Activated naive CD8-positive, alpha-beta T cell treated with anti-CD3 and anti-CD28 coated beads, Interleukin-2, amount 10 ng/mL, durations not matched to agents 7 days and 5 days (primary cell): Measurements from ENCODE around the gene TVP23B. TPM values are rescaled to one million over a fixed set of nuclear protein-coding genes. Genes with fewer than 3 reads are reported as not detected.
"Not testable (repeated sequence)": the region's sequence is repeated elsewhere in the genome, so short reads cannot be mapped to it uniquely, and the experiment has no call there.

Experiments
- ATAC-seq: fragments of 150-1000 bp; cut with Tn5 transposase; one replicate; pipeline ENCODE4 v1.10.0; 2021; ENCODE audit warnings: low read depth, moderate library complexity
- POLR2A ChIA-PET: fragments of 350-600 bp; sonication (Branson Sonifier 250); formaldehyde crosslinking; loops from one replicate; lab custom pipeline; 2021; ENCODE audit warnings: antibody characterized with exemption; lab: Charles Lee
- DNase-seq: peaks from one replicate; pipeline ENCODE4 v3.0.0; 2021
- H3K27ac Mint-ChIP-seq: one replicate; pipeline ENCODE4 v1.8.0; 2022; ENCODE audit warnings: mild to moderate bottlenecking, mixed read lengths
- H3K27me3 Mint-ChIP-seq: one replicate; pipeline ENCODE4 v1.8.0; 2022; ENCODE audit warnings: mild to moderate bottlenecking, moderate library complexity, mixed read lengths
- H3K36me3 Mint-ChIP-seq: one replicate; pipeline ENCODE4 v1.8.0; 2021; ENCODE audit warnings: mild to moderate bottlenecking, mixed read lengths
- H3K4me1 Mint-ChIP-seq: one replicate; pipeline ENCODE4 v1.8.0; 2021; ENCODE audit warnings: mixed read lengths
- H3K4me3 Mint-ChIP-seq: one replicate; pipeline ENCODE4 v1.8.0; 2022; ENCODE audit warnings: mild to moderate bottlenecking, moderate library complexity, mixed read lengths
- H3K9me3 Mint-ChIP-seq: one replicate; pipeline ENCODE4 v1.8.0; 2021; ENCODE audit warnings: mixed read lengths
- total RNA-seq, 2 experiments: library from RNA; stranded (reverse); gene quantifications; one replicate each; pipeline ENCODE4 v1.2.3, GENCODE V29; 2021

Gene TVP23B
- 10 to 100 TPM; 31.1 to 33.0 TPM for total RNA-seq

- H3K27ac Mint-ChIP-seq = peak within 1 kb of the TSS; percentile 95
- peak; percentile 91 for DNase-seq
- ATAC-seq = peak; percentile 99
- peak within 1 kb of the TSS; percentile 92 for H3K4me3 Mint-ChIP-seq
- H3K36me3 Mint-ChIP-seq, POLR2A ChIA-PET, H3K27me3 Mint-ChIP-seq, H3K9me3 Mint-ChIP-seq: not testable (repeated sequence)
- peaks cover 11% of the 10 kb centered on the region for H3K4me1 Mint-ChIP-seq
Observed at GRCh38 chr17:18780991-18781718, at the start of gene TVP23B. Gene TVP23B, plus strand, starts transcription at chr17:18781183. Its CDS starts 111 bp downstream, at chr17:18781294.

GRCh38 chr17:18732438-18732837 lies 48.5 kb upstream of the TVP23B start:
- H3K36me3 Mint-ChIP-seq, ATAC-seq, H3K4me1 Mint-ChIP-seq, DNase-seq, H3K9me3 Mint-ChIP-seq, H3K27ac Mint-ChIP-seq, H3K4me3 Mint-ChIP-seq, POLR2A ChIA-PET, H3K27me3 Mint-ChIP-seq: not testable (repeated sequence)

GRCh38 chr17:18733350-18733749 lies 47.6 kb upstream of the TVP23B start:
- H3K4me1 Mint-ChIP-seq, POLR2A ChIA-PET, H3K9me3 Mint-ChIP-seq, ATAC-seq, DNase-seq, H3K27me3 Mint-ChIP-seq, H3K27ac Mint-ChIP-seq, H3K4me3 Mint-ChIP-seq, H3K36me3 Mint-ChIP-seq: not testable (repeated sequence)

GRCh38 chr17:18739616-18740391 lies 41.2 kb upstream of the TVP23B start:
- H3K4me1 Mint-ChIP-seq, ATAC-seq, H3K36me3 Mint-ChIP-seq, H3K27me3 Mint-ChIP-seq, H3K27ac Mint-ChIP-seq, H3K9me3 Mint-ChIP-seq, H3K4me3 Mint-ChIP-seq, DNase-seq, POLR2A ChIA-PET: not testable (repeated sequence)

GRCh38 chr17:18741228-18741627 lies 39.8 kb upstream of the TVP23B start:
- ATAC-seq, H3K27me3 Mint-ChIP-seq, H3K4me3 Mint-ChIP-seq, POLR2A ChIA-PET, H3K36me3 Mint-ChIP-seq, H3K9me3 Mint-ChIP-seq, H3K4me1 Mint-ChIP-seq, H3K27ac Mint-ChIP-seq, DNase-seq: not testable (repeated sequence)

GRCh38 chr17:18743699-18744421 lies 37.1 kb upstream of the TVP23B start, which contains the start of gene FBXW10:
Gene FBXW10, plus strand, starts transcription at chr17:18744054. Its CDS starts 191 bp downstream, at chr17:18744245.
- H3K4me1 Mint-ChIP-seq, H3K27me3 Mint-ChIP-seq, H3K27ac Mint-ChIP-seq, H3K36me3 Mint-ChIP-seq, H3K9me3 Mint-ChIP-seq, H3K4me3 Mint-ChIP-seq, ATAC-seq, DNase-seq, POLR2A ChIA-PET: not testable (repeated sequence)

- ATAC-seq, H3K9me3 Mint-ChIP-seq, H3K27me3 Mint-ChIP-seq, H3K4me3 Mint-ChIP-seq, H3K36me3 Mint-ChIP-seq, DNase-seq, H3K4me1 Mint-ChIP-seq, H3K27ac Mint-ChIP-seq, POLR2A ChIA-PET: not testable (repeated sequence)
Observed at GRCh38 chr17:18744726-18745125, 36.3 kb upstream of the TVP23B start.

- POLR2A ChIA-PET, H3K4me3 Mint-ChIP-seq, DNase-seq, H3K4me1 Mint-ChIP-seq, H3K36me3 Mint-ChIP-seq, H3K27me3 Mint-ChIP-seq, H3K9me3 Mint-ChIP-seq, H3K27ac Mint-ChIP-seq, ATAC-seq: not testable (repeated sequence)
Observed at GRCh38 chr17:18746551-18746950, 34.4 kb upstream of the TVP23B start.

- POLR2A ChIA-PET = interaction anchor here (0.6 kb wide), 1 partner anchor 9 kb away, joined by 3 read pairs; no protein-coding TSS in a partner anchor
- H3K27ac Mint-ChIP-seq, DNase-seq, H3K4me1 Mint-ChIP-seq, H3K9me3 Mint-ChIP-seq, H3K4me3 Mint-ChIP-seq, H3K36me3 Mint-ChIP-seq, ATAC-seq, H3K27me3 Mint-ChIP-seq: not testable (repeated sequence)
Observed at GRCh38 chr17:18747501-18747900, 33.5 kb upstream of the TVP23B start.

GRCh38 chr17:18750242-18750641 lies 30.7 kb upstream of the TVP23B start:
- H3K27ac Mint-ChIP-seq, DNase-seq, H3K4me3 Mint-ChIP-seq, POLR2A ChIA-PET, H3K36me3 Mint-ChIP-seq, H3K27me3 Mint-ChIP-seq, H3K9me3 Mint-ChIP-seq, ATAC-seq, H3K4me1 Mint-ChIP-seq: not testable (repeated sequence)

GRCh38 chr17:18753829-18754409 lies 27.1 kb upstream of the TVP23B start:
- not testable (repeated sequence) for H3K4me1 Mint-ChIP-seq, H3K4me3 Mint-ChIP-seq, H3K27me3 Mint-ChIP-seq

GRCh38 chr17:18755969-18756368 lies 25.0 kb upstream of the TVP23B start:
- POLR2A ChIA-PET, ATAC-seq, H3K27me3 Mint-ChIP-seq, H3K4me1 Mint-ChIP-seq, H3K9me3 Mint-ChIP-seq, H3K4me3 Mint-ChIP-seq, H3K27ac Mint-ChIP-seq, H3K36me3 Mint-ChIP-seq, DNase-seq: not testable (repeated sequence)

More at GRCh38 chr17:18753829-18754409, 27.1 kb upstream of the TVP23B start:
- ATAC-seq, H3K36me3 Mint-ChIP-seq, POLR2A ChIA-PET, H3K27ac Mint-ChIP-seq, DNase-seq, H3K9me3 Mint-ChIP-seq: not testable (repeated sequence)
